SW480 (cell line): ENCODE data around the gene RRP1B.
"Not testable (repeated sequence)": the region's sequence is repeated elsewhere in the genome, so short reads cannot be mapped to it uniquely, and the experiment has no call there.

Source experiments
- DNase-seq: peaks from one replicate; pipeline ENCODE4 v3.0.0-alpha.2; 2016; ENCODE audit warnings: low spot score

The RRP1B gene

GRCh38 chr21:43639470-43640353 is 19.6 kb upstream of the RRP1B start:
- DNase-seq: peak; percentile 57

GRCh38 chr21:43640400-43640799 is 19.0 kb upstream of the RRP1B start:
- DNase-seq: no peak

- no peak for DNase-seq
Observed at GRCh38 chr21:43643193-43643592, 16.2 kb upstream of the RRP1B start.

- DNase-seq: no peak
Observed at GRCh38 chr21:43644071-43644470, 15.3 kb upstream of the RRP1B start.

- DNase-seq: no peak
Observed at GRCh38 chr21:43644609-43645008, 14.8 kb upstream of the RRP1B start.

GRCh38 chr21:43645136-43645891 is 14.0 kb upstream of the RRP1B start:
- DNase-seq: peak; percentile 22

GRCh38 chr21:43645976-43646375 is 13.4 kb upstream of the RRP1B start:
- no peak for DNase-seq

GRCh38 chr21:43646550-43647260 is 12.7 kb upstream of the RRP1B start:
- peak; percentile 98 for DNase-seq

GRCh38 chr21:43648171-43648570 is 11.2 kb upstream of the RRP1B start:
- no peak for DNase-seq

GRCh38 chr21:43651926-43652325 is 7.4 kb upstream of the RRP1B start:
- not testable (repeated sequence) for DNase-seq

GRCh38 chr21:43652616-43653015 is 6.7 kb upstream of the RRP1B start:
- DNase-seq: no peak

GRCh38 chr21:43653626-43654025 is 5.7 kb upstream of the RRP1B start:
- no peak for DNase-seq

GRCh38 chr21:43654806-43655489 is 4.4 kb upstream of the RRP1B start:
- no peak for DNase-seq

GRCh38 chr21:43657355-43658087 is 1.8 kb upstream of the RRP1B start:
- no peak for DNase-seq

- no peak for DNase-seq
Observed at GRCh38 chr21:43658088-43658741, 1.1 kb upstream of the RRP1B start.

GRCh38 chr21:43658769-43659135 is 608 bp upstream of the RRP1B start:
- no peak for DNase-seq

- DNase-seq: no peak
Observed at GRCh38 chr21:43662286-43662685, 2.9 kb downstream of the RRP1B start.

GRCh38 chr21:43663033-43663432 is 3.7 kb downstream of the RRP1B start:
- no peak for DNase-seq

GRCh38 chr21:43664358-43664757 is 5.0 kb downstream of the RRP1B start:
- DNase-seq: no peak

- DNase-seq: no peak
Observed at GRCh38 chr21:43665879-43666278, 6.5 kb downstream of the RRP1B start.
